H9 (cell line): ENCODE measurements around the gene TSPO. TPM values are rescaled to one million over a fixed set of nuclear protein-coding genes. Genes with fewer than 3 reads are reported as not detected.

ENCODE experiments used
- DNase-seq: peaks from one replicate; pipeline ENCODE4 v3.0.0-alpha.2; 2017
- H2AFZ ChIP-seq: one replicate; pipeline ENCODE4 v1.6.1; 2013; ENCODE audit warnings: mild to moderate bottlenecking, low read length, control low read depth, moderate library complexity
- H2AK5ac ChIP-seq: 2 replicates; pipeline ENCODE4 v1.6.1; 2013; ENCODE audit warnings: low read length, control low read depth, mixed read lengths; ENCODE audit not compliant: insufficient read length
- H2BK120ac ChIP-seq: one replicate; pipeline ENCODE4 v1.6.1; 2013; ENCODE audit warnings: low read depth, mild to moderate bottlenecking, low read length, control low read depth, inconsistent platforms; ENCODE audit not compliant: poor library complexity, severe bottlenecking
- H2BK12ac ChIP-seq: 2 replicates; pipeline ENCODE4 v1.6.1; 2013; ENCODE audit warnings: low read length, control low read depth, mixed read lengths, low read depth; ENCODE audit not compliant: insufficient read length
- H2BK15ac ChIP-seq: 2 replicates; pipeline ENCODE4 v1.6.1; 2013; ENCODE audit warnings: low read depth, low read length, control low read depth
- H2BK20ac ChIP-seq: one replicate; pipeline ENCODE4 v1.6.1; 2013; ENCODE audit warnings: low read depth, mild to moderate bottlenecking, low read length, control low read depth, inconsistent platforms; ENCODE audit not compliant: poor library complexity, severe bottlenecking
- H2BK5ac ChIP-seq: 2 replicates; pipeline ENCODE4 v1.6.1; 2013; ENCODE audit warnings: low read length, control low read depth, mixed read lengths; ENCODE audit not compliant: insufficient read length
- H3K14ac ChIP-seq: 2 replicates; pipeline ENCODE4 v1.6.1; 2013; ENCODE audit warnings: low read length, control low read depth; ENCODE audit not compliant: insufficient read depth
- H3K18ac ChIP-seq: 2 replicates; pipeline ENCODE4 v1.6.1; 2013; ENCODE audit warnings: low read depth, mild to moderate bottlenecking, mixed read lengths, low read length, control low read depth; ENCODE audit not compliant: insufficient read length
- H3K23ac ChIP-seq: 2 replicates; pipeline ENCODE4 v1.6.1; 2013; ENCODE audit warnings: low read length, control low read depth, mixed read lengths, low read depth; ENCODE audit not compliant: insufficient read length
- H3K23me2 ChIP-seq: 2 replicates; pipeline ENCODE4 v1.6.1; 2013; ENCODE audit warnings: low read depth, mild to moderate bottlenecking, mixed read lengths, low read length, control low read depth; ENCODE audit not compliant: insufficient read length, poor library complexity, severe bottlenecking
- H3K27ac ChIP-seq: 2 replicates; pipeline ENCODE4 v1.5.1; 2013; ENCODE audit warnings: low read length, control low read depth, mixed read lengths, low read depth; ENCODE audit not compliant: insufficient read length
- H3K27me3 ChIP-seq: 2 replicates; pipeline ENCODE4 v1.6.1; 2013; ENCODE audit warnings: low read length, control low read depth, inconsistent platforms; ENCODE audit not compliant: insufficient read depth
- H3K4ac ChIP-seq: 2 replicates; pipeline ENCODE4 v1.6.1; 2013; ENCODE audit warnings: low read depth, mild to moderate bottlenecking, control low read depth, inconsistent platforms, low read length, moderate library complexity
- H3K4me1 ChIP-seq: 2 replicates; pipeline ENCODE4 v1.6.1; 2013; ENCODE audit warnings: low read length, control low read depth, inconsistent platforms; ENCODE audit not compliant: insufficient read depth
- H3K4me2 ChIP-seq: 2 replicates; pipeline ENCODE4 v1.6.1; 2013; ENCODE audit warnings: low read length, control low read depth, mixed read lengths; ENCODE audit not compliant: insufficient read length, insufficient read depth
- H3K56ac ChIP-seq: 2 replicates; pipeline ENCODE4 v1.6.1; 2013; ENCODE audit warnings: low read depth, mild to moderate bottlenecking, mixed read lengths, low read length, control low read depth; ENCODE audit not compliant: insufficient read length
- H3K79me1 ChIP-seq: 2 replicates; pipeline ENCODE4 v1.6.1; 2013; ENCODE audit warnings: low read depth, mild to moderate bottlenecking, moderate library complexity, low read length, control low read depth, inconsistent platforms; ENCODE audit not compliant: insufficient read depth, poor library complexity, severe bottlenecking
- H3K79me2 ChIP-seq: 2 replicates; pipeline ENCODE4 v1.6.1; 2013; ENCODE audit warnings: low read length, control low read depth, inconsistent platforms; ENCODE audit not compliant: insufficient read depth
- H3K9ac ChIP-seq: 2 replicates; pipeline ENCODE4 v1.6.1; 2013; ENCODE audit warnings: low read length, control low read depth, mixed read lengths; ENCODE audit not compliant: insufficient read length; ENCODE audit errors: extremely low read depth
- H3K9me3 ChIP-seq: one replicate; pipeline ENCODE4 v1.6.1; 2013; ENCODE audit warnings: low read depth, low read length, inconsistent platforms; ENCODE audit not compliant: control insufficient read depth
- H3T11ph ChIP-seq: one replicate; pipeline ENCODE4 v1.6.1; 2013; ENCODE audit warnings: mild to moderate bottlenecking, low read length, control low read depth, inconsistent platforms
- H4K20me1 ChIP-seq: one replicate; pipeline ENCODE4 v1.6.1; 2013; ENCODE audit not compliant: control insufficient read depth, insufficient read length, insufficient read depth
- H4K5ac ChIP-seq: 2 replicates; pipeline ENCODE4 v1.6.1; 2013; ENCODE audit warnings: low read depth, mild to moderate bottlenecking, mixed read lengths, low read length, control low read depth; ENCODE audit not compliant: insufficient read length
- H4K8ac ChIP-seq: replicated peaks from 2 replicates; pipeline ENCODE4 v1.6.1; 2013; ENCODE audit warnings: low read length, control low read depth, mixed read lengths, low read depth; ENCODE audit not compliant: insufficient read length
- H4K91ac ChIP-seq: 2 replicates; pipeline ENCODE4 v1.6.1; 2013; ENCODE audit warnings: low read depth, mild to moderate bottlenecking, moderate library complexity, mixed read lengths, low read length, control low read depth; ENCODE audit not compliant: insufficient read length
- H3K27ac Mint-ChIP-seq, 3 experiments: 2 replicates in 2 of 3; 3 replicates in 1 of 3; pipeline ENCODE4 v1.8.0; 2020 to 2021; ENCODE audit warnings: mixed read lengths in 3 of 3, mild to moderate bottlenecking in 1 of 3, moderate library complexity in 1 of 3
- H3K27me3 Mint-ChIP-seq: 2 replicates; pipeline ENCODE4 v1.8.0; 2021; ENCODE audit warnings: low read depth, mild to moderate bottlenecking, moderate library complexity, mixed read lengths
- H3K36me3 Mint-ChIP-seq, 3 experiments: 2 replicates in 2 of 3; 3 replicates in 1 of 3; pipeline ENCODE4 v1.8.0; 2020 to 2021; ENCODE audit warnings: low read depth in 3 of 3, mixed read lengths in 3 of 3; ENCODE audit not compliant: insufficient read depth in 1 of 3
- H3K4me1 Mint-ChIP-seq, 2 experiments: 2 replicates each; pipeline ENCODE4 v1.8.0; 2020; ENCODE audit warnings: mixed read lengths in 2 of 2
- H3K4me3 Mint-ChIP-seq, 2 experiments: 2 replicates in 1 of 2; 3 replicates in 1 of 2; pipeline ENCODE4 v1.8.0; 2020 to 2021; ENCODE audit warnings: mild to moderate bottlenecking in 2 of 2, mixed read lengths in 2 of 2, moderate library complexity in 1 of 2
- H3K9me3 Mint-ChIP-seq, 2 experiments: 2 replicates in 1 of 2; 3 replicates in 1 of 2; pipeline ENCODE4 v1.8.0; 2020; ENCODE audit warnings: mild to moderate bottlenecking in 2 of 2, mixed read lengths in 2 of 2, moderate library complexity in 1 of 2
- WGBS: extraction: QIAGEN DNeasy Blood & Tissue Kit; methylation state at CpG from one replicate; pipeline ENCODE4 v1.1.7; 2013; ENCODE audit warnings: missing lambda C conversion rate, low lambda C conversion rate, mixed read lengths; ENCODE audit not compliant: insufficient read length; ENCODE audit errors: extremely low coverage; 5-methylcytosine and 5-hydroxymethylcytosine counted together
- total RNA-seq: library from RNA; stranded (reverse); gene quantifications from 2 replicates; pipeline ENCODE4 v1.2.1, GENCODE V29; 2021
- TF ChIP-seq, protein P1 (sequence below): fragments of 200-600 bp; sonication (generic); conservative IDR thresholded peaks from 3 replicates; pipeline ENCODE4 v1.8.0; 2021; ENCODE audit warnings: antibody characterized with exemption, mild to moderate bottlenecking

The TSPO gene
- total RNA-seq, 1 experiment from 2014 or later, result 14.8 TPM

DNA sequence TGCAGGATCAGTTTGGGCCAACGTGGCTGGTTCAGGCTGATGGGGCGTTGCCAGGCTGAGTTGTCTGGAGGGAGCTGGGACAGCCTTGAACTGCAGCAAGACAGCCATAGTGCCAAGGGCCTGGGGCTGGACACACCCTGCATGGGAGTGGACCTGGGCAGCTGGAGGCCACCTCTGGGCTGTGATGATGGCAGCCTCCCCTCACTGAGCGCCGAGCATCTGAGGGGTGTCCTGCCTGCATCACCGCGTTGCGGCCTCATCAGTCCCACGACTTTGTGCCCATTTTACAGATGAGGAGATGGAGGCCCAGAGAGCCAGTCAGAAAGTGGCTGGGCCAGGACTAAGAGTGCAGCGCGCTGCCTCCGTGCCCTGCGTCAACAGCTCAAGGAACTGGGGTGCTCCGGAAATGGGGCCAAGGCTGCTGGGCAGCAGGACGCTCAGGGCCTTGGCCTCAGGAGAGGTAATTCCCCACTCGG, 590 bp upstream of the TSPO start:
- H3K79me2 ChIP-seq, result no peaks in the 10 kb centered on the region
- no peaks in the 10 kb centered on the region for H3K9me3 ChIP-seq
- H3K9ac ChIP-seq, result no peak overlapping the region
- no peaks in the 10 kb centered on the region; the same call in 1 of the 2 replicates for H3K4me1 ChIP-seq
- no peaks in the 10 kb centered on the region for H3K23me2 ChIP-seq
- no peak overlapping the region for H3K56ac ChIP-seq
- H3K27ac ChIP-seq, result no peak overlapping the region
- TF ChIP-seq, protein P1, sequence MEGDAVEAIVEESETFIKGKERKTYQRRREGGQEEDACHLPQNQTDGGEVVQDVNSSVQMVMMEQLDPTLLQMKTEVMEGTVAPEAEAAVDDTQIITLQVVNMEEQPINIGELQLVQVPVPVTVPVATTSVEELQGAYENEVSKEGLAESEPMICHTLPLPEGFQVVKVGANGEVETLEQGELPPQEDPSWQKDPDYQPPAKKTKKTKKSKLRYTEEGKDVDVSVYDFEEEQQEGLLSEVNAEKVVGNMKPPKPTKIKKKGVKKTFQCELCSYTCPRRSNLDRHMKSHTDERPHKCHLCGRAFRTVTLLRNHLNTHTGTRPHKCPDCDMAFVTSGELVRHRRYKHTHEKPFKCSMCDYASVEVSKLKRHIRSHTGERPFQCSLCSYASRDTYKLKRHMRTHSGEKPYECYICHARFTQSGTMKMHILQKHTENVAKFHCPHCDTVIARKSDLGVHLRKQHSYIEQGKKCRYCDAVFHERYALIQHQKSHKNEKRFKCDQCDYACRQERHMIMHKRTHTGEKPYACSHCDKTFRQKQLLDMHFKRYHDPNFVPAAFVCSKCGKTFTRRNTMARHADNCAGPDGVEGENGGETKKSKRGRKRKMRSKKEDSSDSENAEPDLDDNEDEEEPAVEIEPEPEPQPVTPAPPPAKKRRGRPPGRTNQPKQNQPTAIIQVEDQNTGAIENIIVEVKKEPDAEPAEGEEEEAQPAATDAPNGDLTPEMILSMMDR, result no peak
- no peak overlapping the region for H4K91ac ChIP-seq
- Mint-ChIP-seq H3K9me3 (no peaks in the 10 kb centered on the region), H3K36me3 (no peaks in the 10 kb centered on the region), H3K27me3 (peaks cover 22% of the 10 kb centered on the region), H3K4me1 (peaks cover 3 to 16% of the 10 kb centered on the region in 2 experiments), H3K4me3 (peak overlapping the region; percentile 68 to 87), H3K27ac (no peak overlapping the region; a peak in 1 of 7 replicates)
- no peaks in the 10 kb centered on the region for H3K79me1 ChIP-seq
- no peak overlapping the region for H2BK20ac ChIP-seq
- no peak overlapping the region for H3K18ac ChIP-seq
- H3K4ac ChIP-seq, result no peak overlapping the region
- no peaks in the 10 kb centered on the region for H4K20me1 ChIP-seq
- no peak overlapping the region for H3T11ph ChIP-seq
- no peak overlapping the region for H2BK5ac ChIP-seq
- no peak overlapping the region for H2AFZ ChIP-seq
- H3K27me3 ChIP-seq, result no peaks in the 10 kb centered on the region; the same call in 1 of the 2 replicates
- peak; percentile 23 for DNase-seq
- no peak overlapping the region for H3K23ac ChIP-seq
- no peak overlapping the region for H3K14ac ChIP-seq
- no peak overlapping the region for H4K8ac ChIP-seq
- no CpG with 5 or more reads among the region's 15 CpGs for WGBS
- peak overlapping the region; percentile 50 for H3K4me2 ChIP-seq
- H4K5ac ChIP-seq, result no peak overlapping the region
- no peak overlapping the region for H2BK12ac ChIP-seq
- no peak overlapping the region for H2BK15ac ChIP-seq
- no peak overlapping the region for H2BK120ac ChIP-seq
- no peak overlapping the region for H2AK5ac ChIP-seq
